ENCODE data around the gene EIF3D. TPM values are rescaled to one million over a fixed set of nuclear protein-coding genes. Genes with fewer than 3 reads are reported as not detected.

EIF3D gene
- total and polyA plus RNA-seq, 2 of the 8 experiments (the other 6 are each of a cell fraction or from before 2014, with no cell fraction given): 195 to 408 TPM

GRCh38 chr22:36493690-36494110 is 35.3 kb downstream of the EIF3D start:
- no peak overlapping the region for H3K9ac ChIP-seq (replicated peaks in 1 of 4; ENCODE audit: extremely low read depth in 1 of 4, low read depth in 3 of 4, low read length in 3 of 4)
- no peak overlapping the region for H4K91ac ChIP-seq (replicated peaks; ENCODE audit: insufficient read length, low read length)
- 92% methylated on average over 13 of the region's 16 CpGs; no CpG with 5 or more reads in 1 of the 2 experiments for WGBS, 2 experiments (ENCODE audit: extremely low coverage in 1 of 2, insufficient coverage in 1 of 2, insufficient read length in 1 of 2, insufficient replicate concordance in 2 of 2, low coverage in 1 of 2, low lambda C conversion rate in 2 of 2, missing lambda C conversion rate in 1 of 2)
- no peak for FAIRE-seq
- peaks cover 6 to 31% (median 8%) of the 10 kb centered on the region in 4 experiments; a peak in 5 of 8 replicates for H3K36me3 ChIP-seq (ENCODE audit: control insufficient read depth in 2 of 4, insufficient read depth in 4 of 4, low read length in 3 of 4)
- no peak overlapping the region for H3K23ac ChIP-seq (ENCODE audit: insufficient read length)
- H3K4me3 ChIP-seq (ENCODE audit: extremely low read depth in 1 of 4, insufficient read depth in 2 of 4, low read depth in 3 of 4, low read length in 4 of 4): no peak overlapping the region
- H2BK12ac ChIP-seq (ENCODE audit: low read depth, low read length): no peak overlapping the region
- no peak overlapping the region for H2AK5ac ChIP-seq (ENCODE audit: low read depth, low read length)
- DNase-seq (ENCODE audit: low read depth in 1 of 2, low spot score in 2 of 2): no peak
- CTCF ChIA-PET (ENCODE audit: partially characterized antibody): interaction anchor here (0.6 to 2.0 kb wide), 5 partner anchors 8 to 232 kb away, joined by 3 to 7 read pairs (median 5); no protein-coding TSS in a partner anchor
- H3K18ac ChIP-seq (ENCODE audit: extremely low read depth, low read length): no peak overlapping the region
- H4K5ac ChIP-seq (ENCODE audit: insufficient read length, low read depth, low read length): no peak overlapping the region
- no peak overlapping the region for H3K4ac ChIP-seq (replicated peaks; ENCODE audit: insufficient read length, low read depth, low read length)
- H2BK120ac ChIP-seq (replicated peaks; ENCODE audit: low read depth, low read length): no peak overlapping the region
- H2BK20ac ChIP-seq (ENCODE audit: low read length): no peak overlapping the region
- no peak overlapping the region; the same call in 1 of the 2 replicates for H2BK5ac ChIP-seq (ENCODE audit: low read depth, low read length)
- H3K27me3 ChIP-seq (replicated peaks in 1 of 4; ENCODE audit: control insufficient read depth in 3 of 4, extremely low read depth in 1 of 4, insufficient read depth in 3 of 4, low read length in 3 of 4): no peaks in the 10 kb centered on the region; a peak in 1 of 7 replicates
- no peaks in the 10 kb centered on the region for H3K9me3 ChIP-seq (ENCODE audit: insufficient read depth in 2 of 2, low read depth in 1 of 2, low read length in 1 of 2)
- H3K4me1 ChIP-seq (replicated peaks in 1 of 4; ENCODE audit: control insufficient read depth in 3 of 4, insufficient read depth in 4 of 4, low read length in 3 of 4): no peaks in the 10 kb centered on the region
- no peak overlapping the region for H3K27ac ChIP-seq (ENCODE audit: low read depth, low read length)
- no peak overlapping the region for H3K56ac ChIP-seq (replicated peaks; ENCODE audit: insufficient read length, low read depth, low read length)
- no peak overlapping the region for H3K4me2 ChIP-seq (ENCODE audit: insufficient read depth in 1 of 2, low read depth in 2 of 2, low read length in 2 of 2)
- no peak overlapping the region for H3K14ac ChIP-seq (ENCODE audit: insufficient read length)
- H3K79me2 ChIP-seq (ENCODE audit: control insufficient read depth in 1 of 2, insufficient read depth in 2 of 2, low read length in 2 of 2): no peaks in the 10 kb centered on the region
- no peak overlapping the region for H2BK15ac ChIP-seq (ENCODE audit: low read length)
- no peak overlapping the region for H2AFZ ChIP-seq (ENCODE audit: low read length)
- no peaks in the 10 kb centered on the region for H3K79me1 ChIP-seq (ENCODE audit: low read depth, low read length)
- no peaks in the 10 kb centered on the region for H3K23me2 ChIP-seq (ENCODE audit: low read depth, low read length)
- no peaks in the 10 kb centered on the region for H4K20me1 ChIP-seq (replicated peaks in 1 of 2; ENCODE audit: control insufficient read depth in 1 of 2, insufficient read depth in 2 of 2, low read length in 2 of 2)
- H4K8ac ChIP-seq (ENCODE audit: extremely low read depth, insufficient read depth, low read length): no peak overlapping the region
- POLR2A ChIA-PET (ENCODE audit: partially characterized antibody): interaction anchor here (1.1 to 2.3 kb wide), 5 partner anchors 11 to 36 kb away, joined by 3 to 9 read pairs (median 5); partner anchors contain the start of genes FOXRED2 and TXN2
- TF ChIP-seq RXRA (IDR thresholded peaks at IDR 0.05; ENCODE audit: insufficient read depth, low read depth, low read length) (no peak), CREB1 (IDR thresholded peaks at IDR 0.05) (no peak), KDM5A (IDR thresholded peaks at IDR 0.05; ENCODE audit: low read length) (no peak), SIN3A (conservative IDR thresholded peaks at IDR 0.05 in 1 of 2, IDR thresholded peaks at IDR 0.05 in 1 of 2; ENCODE audit: low read depth in 1 of 2, low read length in 2 of 2) (no peak), RNF2 (IDR thresholded peaks at IDR 0.05; ENCODE audit: borderline replicate concordance, low read depth, low read length, missing control alignments, poor library complexity, severe bottlenecking) (no peak), TAF1 (IDR thresholded peaks at IDR 0.05; ENCODE audit: low read depth, low read length) (no peak), GTF2F1 (IDR thresholded peaks at IDR 0.05; ENCODE audit: borderline replicate concordance, low read depth, low read length) (no peak), TEAD4 (IDR thresholded peaks at IDR 0.05; ENCODE audit: low read depth, low read length) (no peak), CBX8 (IDR thresholded peaks at IDR 0.05; ENCODE audit: borderline replicate concordance, low read depth, low read length) (no peak), CTBP2 (IDR thresholded peaks at IDR 0.05; ENCODE audit: borderline replicate concordance, insufficient read depth, insufficient read length, low read length) (no peak)
- TF ChIP-seq, protein P1, sequence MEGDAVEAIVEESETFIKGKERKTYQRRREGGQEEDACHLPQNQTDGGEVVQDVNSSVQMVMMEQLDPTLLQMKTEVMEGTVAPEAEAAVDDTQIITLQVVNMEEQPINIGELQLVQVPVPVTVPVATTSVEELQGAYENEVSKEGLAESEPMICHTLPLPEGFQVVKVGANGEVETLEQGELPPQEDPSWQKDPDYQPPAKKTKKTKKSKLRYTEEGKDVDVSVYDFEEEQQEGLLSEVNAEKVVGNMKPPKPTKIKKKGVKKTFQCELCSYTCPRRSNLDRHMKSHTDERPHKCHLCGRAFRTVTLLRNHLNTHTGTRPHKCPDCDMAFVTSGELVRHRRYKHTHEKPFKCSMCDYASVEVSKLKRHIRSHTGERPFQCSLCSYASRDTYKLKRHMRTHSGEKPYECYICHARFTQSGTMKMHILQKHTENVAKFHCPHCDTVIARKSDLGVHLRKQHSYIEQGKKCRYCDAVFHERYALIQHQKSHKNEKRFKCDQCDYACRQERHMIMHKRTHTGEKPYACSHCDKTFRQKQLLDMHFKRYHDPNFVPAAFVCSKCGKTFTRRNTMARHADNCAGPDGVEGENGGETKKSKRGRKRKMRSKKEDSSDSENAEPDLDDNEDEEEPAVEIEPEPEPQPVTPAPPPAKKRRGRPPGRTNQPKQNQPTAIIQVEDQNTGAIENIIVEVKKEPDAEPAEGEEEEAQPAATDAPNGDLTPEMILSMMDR (IDR thresholded peaks at IDR 0.05; ENCODE audit: control extremely low read depth in 1 of 3, insufficient read depth in 1 of 3, low read depth in 1 of 3, low read length in 3 of 3): no peak
